H1 (cell line): ENCODE measurements around the gene MRAP. TPM values are rescaled to one million over a fixed set of nuclear protein-coding genes. Genes with fewer than 3 reads are reported as not detected.

Experiments
- ASH2L ChIP-seq: fragments of 200-600, 300-600 bp; sonication (generic); IDR thresholded peaks from one replicate; pipeline ENCODE4 v1.7.1; 2017; ENCODE audit warnings: low read length
- BACH1 ChIP-seq: IDR thresholded peaks from 2 replicates; pipeline ENCODE4 v1.6.1; 2012; ENCODE audit warnings: low read length, improper control_type of control experiment
- BCL11A ChIP-seq, 2 experiments: IDR thresholded peaks; one replicate each; pipeline ENCODE4 v1.6.1; 2011; ENCODE audit warnings: low read depth in 2 of 2, low read length in 2 of 2, mild to moderate bottlenecking in 2 of 2
- RAD21 ChIP-seq, 2 experiments: IDR thresholded peaks in 1 of 2; conservative IDR thresholded peaks in 1 of 2; 2 replicates each; pipeline ENCODE4 v1.6.1; 2011; ENCODE audit warnings: low read depth in 2 of 2, low read length in 2 of 2, improper control_type of control experiment in 1 of 2, inconsistent platforms in 1 of 2, mild to moderate bottlenecking in 1 of 2, moderate library complexity in 1 of 2
- polyA plus RNA-seq, 7 experiments: library from polyadenylated mRNA; depleted of rRNA in 3 of 7; stranded (reverse) in 5 of 7; unstranded in 2 of 7; fragments of >200 nt in 5 of 7; fragments of 200-250 nt in 2 of 7; gene quantifications; 1 replicate in 5 of 7; 2 replicates in 1 of 7; 4 replicates in 1 of 7; pipeline versions ENCODE4 v1.2.1 to v1.2.3, GENCODE V29; 2011 to 2013; ENCODE audit warnings: missing spikeins in 2 of 7, mixed read lengths in 2 of 7
- total RNA-seq: library from RNA; stranded (reverse); fragmentation: NEBNext Ultra II Directional; extraction: Animal tissue kit (Norgen Biotek cat#: 25700); gene quantifications from 2 replicates; pipeline ENCODE4 v1.2.1, GENCODE V29; 2021

Gene MRAP
- total and polyA plus RNA-seq, 2 of the 8 experiments (the other 6 are each of a cell fraction or from before 2014, with no cell fraction given) = not detected

DNA sequence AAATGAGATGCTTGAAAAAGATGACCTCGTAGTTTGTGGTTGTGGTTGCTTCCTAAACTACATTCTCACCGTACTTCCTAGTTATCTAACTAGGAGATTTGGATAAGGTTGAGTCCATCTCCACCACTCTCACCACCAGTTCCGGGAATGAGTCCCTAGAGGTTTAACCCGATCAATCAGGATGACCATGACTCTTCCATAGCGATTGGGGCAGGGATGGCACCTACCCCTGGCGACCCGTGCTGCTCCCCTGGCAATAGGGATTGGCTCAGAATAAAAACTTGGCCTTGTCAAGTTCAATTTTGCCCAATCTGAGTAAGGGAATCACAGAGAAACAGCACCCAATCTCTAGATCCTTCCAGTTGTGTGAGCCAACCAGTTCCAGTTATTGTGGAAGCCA, 17.1 kb upstream of the MRAP start (continued):
- TF ChIP-seq RAD21 (IDR thresholded peaks at IDR 0.05 in 1 of 2, conservative IDR thresholded peaks at IDR 0.05 in 1 of 2; ENCODE audit: low read depth in 2 of 2, low read length in 2 of 2) (no peak), ASH2L (no peak), BCL11A (IDR thresholded peaks at IDR 0.05; ENCODE audit: low read depth in 2 of 2, low read length in 2 of 2) (no peak), BACH1 (no peak)
